Gastrocnemius medialis (tissue), 4 donors: Measurements from ENCODE around the gene C2CD4D.

Experiments used
- CTCF ChIP-seq, 5 experiments: fragments of 450-650 bp in 3 of 5; fragments of 200-600 bp in 2 of 5; sonication (generic) in 2 of 5; IDR thresholded peaks in 4 of 5; conservative IDR thresholded peaks in 1 of 5; 1 replicate in 4 of 5; 2 replicates in 1 of 5; pipeline ENCODE4 v1.5.1; 2016 to 2019; ENCODE audit warnings: antibody characterized with exemption in 5 of 5, mild to moderate bottlenecking in 3 of 5, moderate library complexity in 3 of 5
- POLR2A ChIP-seq, 2 donors: fragments of 450-650 bp; IDR thresholded peaks; one replicate each; pipeline ENCODE4 v1.6.1; 2017; ENCODE audit warnings: antibody characterized with exemption in 2 of 2, mild to moderate bottlenecking in 2 of 2, moderate library complexity in 2 of 2

DNA sequence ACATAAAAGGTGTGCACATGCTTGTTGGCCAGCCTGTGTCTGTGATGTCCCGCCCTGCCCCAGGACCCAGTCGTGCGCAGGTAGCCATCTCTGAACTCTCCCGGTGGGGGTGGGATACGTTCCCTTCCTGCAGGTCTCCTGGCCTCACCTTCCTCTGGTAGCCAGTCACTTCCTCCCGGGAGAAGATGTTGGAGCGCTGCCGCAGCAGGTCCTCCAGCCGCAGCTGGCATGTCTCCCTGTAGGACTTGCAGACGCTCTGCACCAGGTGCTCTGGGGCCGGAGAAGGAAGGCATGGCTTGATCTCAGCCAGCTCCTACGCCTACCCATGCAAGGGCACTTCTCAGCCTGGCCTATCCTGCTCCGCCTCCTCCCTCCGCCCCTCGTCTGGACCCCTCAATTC lies 25.2 kb downstream of the C2CD4D start:
- TF ChIP-seq CTCF (IDR thresholded peaks at IDR 0.05 in 4 of 5, conservative IDR thresholded peaks at IDR 0.05 in 1 of 5): no peak
- no peak for TF ChIP-seq POLR2A (IDR thresholded peaks at IDR 0.05)
